ENCODE measurements around the gene UNCX.

Gene UNCX

GRCh38 chr7:1252540-1253090, 19.9 kb downstream of the UNCX start:
- no peak overlapping the region for H3K4me3 ChIP-seq (ENCODE audit: low read depth, low read length)
- DNase-seq (ENCODE audit: low read depth), result no peak
- no peak for TF ChIP-seq CTCF (conservative IDR thresholded peaks at IDR 0.05; ENCODE audit: low read depth, low read length)

- TF ChIP-seq CTCF (conservative IDR thresholded peaks at IDR 0.05; ENCODE audit: low read depth, low read length), result no peak
- DNase-seq (ENCODE audit: low read depth), result no peak
- no peak overlapping the region for H3K4me3 ChIP-seq (ENCODE audit: low read depth, low read length)
These were observed 21.1 kb downstream of the UNCX start for GRCh38 chr7:1253681-1254181.

GRCh38 chr7:1254281-1255079, 21.8 kb downstream of the UNCX start:
- no peak for DNase-seq (ENCODE audit: low read depth)
- no peak overlapping the region for H3K4me3 ChIP-seq (ENCODE audit: low read depth, low read length)
- no peak for TF ChIP-seq CTCF (conservative IDR thresholded peaks at IDR 0.05; ENCODE audit: low read depth, low read length)

- no peak for TF ChIP-seq CTCF (conservative IDR thresholded peaks at IDR 0.05; ENCODE audit: low read depth, low read length)
- H3K4me3 ChIP-seq (ENCODE audit: low read depth, low read length), result no peak overlapping the region
- no peak for DNase-seq (ENCODE audit: low read depth)
These were observed 22.6 kb downstream of the UNCX start for GRCh38 chr7:1255080-1255816.

- no peak overlapping the region for H3K4me3 ChIP-seq (ENCODE audit: low read depth, low read length)
- no peak for TF ChIP-seq CTCF (conservative IDR thresholded peaks at IDR 0.05; ENCODE audit: low read depth, low read length)
- no peak for DNase-seq (ENCODE audit: low read depth)
These were observed 23.2 kb downstream of the UNCX start for GRCh38 chr7:1255817-1256340.

GRCh38 chr7:1256621-1257020, 23.9 kb downstream of the UNCX start:
- TF ChIP-seq CTCF (conservative IDR thresholded peaks at IDR 0.05; ENCODE audit: low read depth, low read length), result no peak
- no peak for DNase-seq (ENCODE audit: low read depth)
- no peak overlapping the region for H3K4me3 ChIP-seq (ENCODE audit: low read depth, low read length)
